Lung (tissue), 12 donors: ENCODE results near the gene EPHA4. TPM values are rescaled to one million over a fixed set of nuclear protein-coding genes. Genes with fewer than 3 reads are reported as not detected.

Experiments
- ATAC-seq: fragments of 200-7000 bp; cut with Tn5 transposase; one replicate; pipeline ENCODE4 v1.9.1; 2020; ENCODE audit warnings: moderate number of reproducible peaks; ENCODE audit not compliant: insufficient read depth, low FRiP score
- DNase-seq, 3 donors: peaks; one replicate each; pipeline ENCODE4 v3.0.0-alpha.2; 2013 to 2017
- H3K27ac ChIP-seq, 2 donors: one replicate each; pipeline ENCODE4 v1.5.1; 2013; ENCODE audit warnings: mild to moderate bottlenecking in 2 of 2, moderate library complexity in 2 of 2, control low read depth in 1 of 2, inconsistent platforms in 1 of 2, low read depth in 1 of 2, low read length in 1 of 2
- H3K27me3 ChIP-seq, 3 donors: one replicate each; pipeline ENCODE4 v1.5.1; 2013; ENCODE audit warnings: low read length in 2 of 3; ENCODE audit not compliant: control insufficient read depth in 3 of 3, insufficient read depth in 3 of 3
- H3K36me3 ChIP-seq, 4 donors: one replicate each; pipeline ENCODE4 v1.5.1; 2013; ENCODE audit warnings: low read length in 4 of 4, mild to moderate bottlenecking in 1 of 4, moderate library complexity in 1 of 4; ENCODE audit not compliant: control insufficient read depth in 4 of 4, insufficient read depth in 4 of 4
- H3K4me1 ChIP-seq, 5 donors: one replicate each; pipeline ENCODE4 v1.5.1; 2013; ENCODE audit warnings: low read length in 5 of 5, mild to moderate bottlenecking in 2 of 5, moderate library complexity in 1 of 5; ENCODE audit not compliant: control insufficient read depth in 5 of 5, insufficient read depth in 5 of 5
- H3K4me3 ChIP-seq: one replicate; pipeline ENCODE4 v1.5.1; 2013; ENCODE audit warnings: mild to moderate bottlenecking, control low read depth, moderate library complexity
- H3K9ac ChIP-seq, 2 donors: one replicate each; pipeline ENCODE4 v1.5.1; 2013; ENCODE audit warnings: low read length in 2 of 2, control low read depth in 1 of 2; ENCODE audit not compliant: insufficient read depth in 1 of 2
- H3K9me3 ChIP-seq, 4 donors: one replicate each; pipeline ENCODE4 v1.5.1; 2013; ENCODE audit warnings: low read length in 3 of 4, mild to moderate bottlenecking in 1 of 4, moderate library complexity in 1 of 4; ENCODE audit not compliant: control insufficient read depth in 4 of 4, insufficient read depth in 3 of 4
- WGBS, 2 donors: extraction: QIAGEN DNeasy Blood & Tissue Kit; methylation state at CpG; one replicate each; pipeline ENCODE4 v1.1.7; 2013; 5-methylcytosine and 5-hydroxymethylcytosine counted together
- polyA plus RNA-seq, 2 donors: library from polyadenylated mRNA; stranded (reverse); fragments of 200-250 nt; gene quantifications; one replicate each; pipeline ENCODE4 v1.2.1, GENCODE V29; 2013
- total RNA-seq, 2 donors: library from RNA; depleted of rRNA in 1 of 2; stranded (reverse); fragments of >200 nt in 1 of 2; gene quantifications; one replicate each; pipeline ENCODE4 v1.2.1, GENCODE V29; 2014 to 2021
- TF ChIP-seq, protein P1 (sequence below): IDR thresholded peaks from 2 replicates; pipeline ENCODE4 v1.5.1; 2012; ENCODE audit warnings: mild to moderate bottlenecking; ENCODE audit errors: control extremely low read depth, extremely low read depth
- donor health status: control.
- donor health status: control.
- donor health status: Bipolar disorder and iron deficiency.
- donor health status: healthy.
- donor health status: DM: yes; HTN: yes; CAD: no.

Gene EPHA4
- total and polyA plus RNA-seq, 4 donors, result 2.5 to 28.8 (median 14.7) TPM

DNA sequence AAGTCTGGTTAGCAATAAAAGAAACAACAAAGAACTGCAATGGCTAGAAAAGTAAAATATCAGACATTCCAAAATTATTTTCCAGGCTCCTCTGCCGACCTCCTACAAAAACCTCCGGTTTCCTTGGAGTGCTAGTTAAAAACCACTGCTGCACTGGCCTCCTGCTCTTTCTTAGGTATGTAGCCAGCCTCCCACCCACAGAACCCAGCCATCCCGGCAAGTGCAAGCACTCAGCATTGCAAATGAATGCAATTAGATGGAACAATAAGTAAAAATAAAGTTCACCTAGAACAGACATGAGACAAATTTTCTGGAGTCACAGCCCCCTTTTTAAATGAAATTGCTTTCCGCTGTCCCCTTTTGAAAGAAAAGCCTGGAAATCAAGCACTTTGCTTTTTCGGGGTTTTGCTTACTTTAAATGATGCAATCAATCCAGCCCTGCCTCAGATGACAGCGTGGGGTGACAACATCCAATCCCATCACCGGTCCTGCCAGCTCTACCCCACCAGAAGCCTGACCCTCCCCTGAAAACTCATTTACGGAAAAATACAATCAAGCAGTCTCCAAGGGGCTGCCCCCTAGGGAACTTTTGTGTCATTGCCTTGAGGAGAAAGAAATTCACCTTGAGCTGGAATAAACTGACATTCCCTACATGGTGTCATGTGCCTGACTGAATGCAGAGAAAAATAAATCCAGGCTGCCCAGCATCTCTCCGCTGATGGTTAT is 199.8 kb downstream of the EPHA4 start:
- no peak overlapping the region for H3K9ac ChIP-seq
- H3K36me3 ChIP-seq, result no peaks in the 10 kb centered on the region
- H3K9me3 ChIP-seq, result no peaks in the 10 kb centered on the region
- DNase-seq, result peak in 1 of 3 donors; percentile 19
- 66 to 73% methylated on average over 9 of the region's 9 CpGs for WGBS, 2 donors
- H3K4me3 ChIP-seq, result no peak overlapping the region
- ATAC-seq, result no peak
- no peaks in the 10 kb centered on the region for H3K27me3 ChIP-seq
- TF ChIP-seq, protein P1, sequence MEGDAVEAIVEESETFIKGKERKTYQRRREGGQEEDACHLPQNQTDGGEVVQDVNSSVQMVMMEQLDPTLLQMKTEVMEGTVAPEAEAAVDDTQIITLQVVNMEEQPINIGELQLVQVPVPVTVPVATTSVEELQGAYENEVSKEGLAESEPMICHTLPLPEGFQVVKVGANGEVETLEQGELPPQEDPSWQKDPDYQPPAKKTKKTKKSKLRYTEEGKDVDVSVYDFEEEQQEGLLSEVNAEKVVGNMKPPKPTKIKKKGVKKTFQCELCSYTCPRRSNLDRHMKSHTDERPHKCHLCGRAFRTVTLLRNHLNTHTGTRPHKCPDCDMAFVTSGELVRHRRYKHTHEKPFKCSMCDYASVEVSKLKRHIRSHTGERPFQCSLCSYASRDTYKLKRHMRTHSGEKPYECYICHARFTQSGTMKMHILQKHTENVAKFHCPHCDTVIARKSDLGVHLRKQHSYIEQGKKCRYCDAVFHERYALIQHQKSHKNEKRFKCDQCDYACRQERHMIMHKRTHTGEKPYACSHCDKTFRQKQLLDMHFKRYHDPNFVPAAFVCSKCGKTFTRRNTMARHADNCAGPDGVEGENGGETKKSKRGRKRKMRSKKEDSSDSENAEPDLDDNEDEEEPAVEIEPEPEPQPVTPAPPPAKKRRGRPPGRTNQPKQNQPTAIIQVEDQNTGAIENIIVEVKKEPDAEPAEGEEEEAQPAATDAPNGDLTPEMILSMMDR, result no peak
- no peak overlapping the region for H3K27ac ChIP-seq
- H3K4me1 ChIP-seq, result peaks cover 0 to 13% (median 0%) of the 10 kb centered on the region in 5 donors

DNA sequence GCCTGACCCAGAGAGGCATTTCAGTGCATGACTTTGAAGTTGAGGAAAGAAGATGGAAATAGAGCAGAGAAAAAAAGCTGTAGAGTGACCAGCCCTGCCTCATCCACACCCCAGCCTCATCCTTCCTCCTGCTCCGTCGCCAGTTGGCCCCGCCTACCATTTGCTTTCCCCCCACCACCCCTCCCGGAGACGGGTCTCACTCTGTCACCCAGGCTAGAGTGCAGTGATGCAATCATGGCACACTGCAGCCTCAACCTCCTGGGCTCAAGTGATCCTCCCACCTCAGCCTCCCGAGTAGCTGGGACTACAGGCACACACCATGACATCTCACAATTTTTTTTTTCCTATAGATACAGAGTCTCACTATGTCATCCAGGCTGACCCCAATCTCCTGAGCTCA is 200.8 kb downstream of the EPHA4 start:
- H3K9me3 ChIP-seq, result no peaks in the 10 kb centered on the region
- WGBS, 2 donors, result 69 to 76% methylated on average over 6 of the region's 6 CpGs
- peaks cover 0 to 13% (median 0%) of the 10 kb centered on the region in 5 donors for H3K4me1 ChIP-seq
- TF ChIP-seq, protein P1, result no peak
- no peaks in the 10 kb centered on the region for H3K27me3 ChIP-seq
- no peak overlapping the region for H3K4me3 ChIP-seq
- H3K27ac ChIP-seq, result no peak overlapping the region
- H3K9ac ChIP-seq, result no peak overlapping the region
- DNase-seq (no peak), ATAC-seq (no peak)
- H3K36me3 ChIP-seq, result no peaks in the 10 kb centered on the region

DNA sequence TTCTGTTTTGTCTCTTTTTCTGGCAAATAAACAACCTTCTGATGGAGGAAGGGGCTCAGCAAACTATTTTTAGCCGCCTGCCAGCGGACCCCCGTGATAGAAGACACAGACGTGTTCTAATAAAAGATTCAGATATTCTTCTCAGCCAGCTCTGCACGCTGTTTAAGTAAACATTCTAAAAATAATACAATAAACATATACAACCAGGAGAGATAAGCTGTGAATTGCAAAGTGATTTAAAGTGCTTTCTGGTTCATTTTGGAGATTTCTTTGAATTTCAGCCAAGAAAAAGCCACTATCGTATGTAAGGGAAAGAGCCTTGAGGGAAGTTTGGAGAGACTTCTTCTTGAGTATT is 201.3 kb downstream of the EPHA4 start:
- peaks cover 0 to 13% (median 0%) of the 10 kb centered on the region in 5 donors for H3K4me1 ChIP-seq
- DNase-seq (peak; percentile 65 to 94 (median 89)), ATAC-seq (no peak)
- no peaks in the 10 kb centered on the region for H3K27me3 ChIP-seq
- TF ChIP-seq, protein P1, result no peak
- H3K36me3 ChIP-seq, result no peaks in the 10 kb centered on the region
- H3K9ac ChIP-seq, result no peak overlapping the region
- no peaks in the 10 kb centered on the region for H3K9me3 ChIP-seq
- H3K4me3 ChIP-seq, result no peak overlapping the region
- WGBS, 2 donors, result 49 to 73% methylated on average over 6 of the region's 6 CpGs
- no peak overlapping the region for H3K27ac ChIP-seq
